Thyroid gland (tissue), 4 donors: ENCODE measurements around the gene OR9A4.

Source experiments
- POLR2A ChIP-seq, 2 donors: fragments of 450-650 bp; IDR thresholded peaks; one replicate each; pipeline ENCODE4 v1.6.1; 2017; ENCODE audit warnings: antibody characterized with exemption in 2 of 2, mild to moderate bottlenecking in 2 of 2, moderate library complexity in 1 of 2
- TF ChIP-seq, protein P1 (sequence below), 6 experiments: fragments of 200-600 bp in 3 of 6; fragments of 450-650 bp in 3 of 6; sonication (generic) in 3 of 6; IDR thresholded peaks; one replicate each; pipeline ENCODE4 v1.5.1; 2016 to 2019; ENCODE audit warnings: antibody characterized with exemption in 6 of 6, mild to moderate bottlenecking in 2 of 6, inconsistent platforms in 1 of 6, moderate library complexity in 1 of 6

DNA sequence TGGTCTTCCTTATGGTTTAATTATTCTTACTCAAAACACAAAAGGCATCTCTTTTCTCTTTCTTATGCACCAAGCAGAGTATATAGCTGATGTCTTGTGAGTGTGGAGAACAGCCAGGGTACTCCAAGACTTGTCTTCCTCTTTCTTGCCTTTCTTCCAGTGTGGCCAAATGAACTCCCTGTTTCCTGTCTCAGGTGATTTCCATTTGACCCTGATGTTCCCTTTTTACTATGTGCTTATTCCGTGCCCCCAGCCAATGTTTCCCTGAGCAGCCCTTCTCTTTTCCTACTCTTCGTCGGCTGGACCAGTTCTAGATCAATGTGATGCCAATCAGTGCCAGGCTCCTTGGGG, 12.6 kb downstream of the OR9A4 start:
- TF ChIP-seq, protein P1, sequence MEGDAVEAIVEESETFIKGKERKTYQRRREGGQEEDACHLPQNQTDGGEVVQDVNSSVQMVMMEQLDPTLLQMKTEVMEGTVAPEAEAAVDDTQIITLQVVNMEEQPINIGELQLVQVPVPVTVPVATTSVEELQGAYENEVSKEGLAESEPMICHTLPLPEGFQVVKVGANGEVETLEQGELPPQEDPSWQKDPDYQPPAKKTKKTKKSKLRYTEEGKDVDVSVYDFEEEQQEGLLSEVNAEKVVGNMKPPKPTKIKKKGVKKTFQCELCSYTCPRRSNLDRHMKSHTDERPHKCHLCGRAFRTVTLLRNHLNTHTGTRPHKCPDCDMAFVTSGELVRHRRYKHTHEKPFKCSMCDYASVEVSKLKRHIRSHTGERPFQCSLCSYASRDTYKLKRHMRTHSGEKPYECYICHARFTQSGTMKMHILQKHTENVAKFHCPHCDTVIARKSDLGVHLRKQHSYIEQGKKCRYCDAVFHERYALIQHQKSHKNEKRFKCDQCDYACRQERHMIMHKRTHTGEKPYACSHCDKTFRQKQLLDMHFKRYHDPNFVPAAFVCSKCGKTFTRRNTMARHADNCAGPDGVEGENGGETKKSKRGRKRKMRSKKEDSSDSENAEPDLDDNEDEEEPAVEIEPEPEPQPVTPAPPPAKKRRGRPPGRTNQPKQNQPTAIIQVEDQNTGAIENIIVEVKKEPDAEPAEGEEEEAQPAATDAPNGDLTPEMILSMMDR (IDR thresholded peaks at IDR 0.05) = no peak
- no peak for TF ChIP-seq POLR2A (IDR thresholded peaks at IDR 0.05)
